HepG2 (cell line): ENCODE measurements around the gene SS18L1. TPM values are rescaled to one million over a fixed set of nuclear protein-coding genes. Genes with fewer than 3 reads are reported as not detected.

Experiments
- FLYWCH1 ChIP-seq: sonication (generic); formaldehyde crosslinking; IDR thresholded peaks from 2 replicates; pipeline ENCODE4 v1.8.1; 2023; ENCODE audit warnings: mild to moderate bottlenecking, missing genetic modification reagents
- FOXC1 ChIP-seq: sonication (generic); formaldehyde crosslinking; IDR thresholded peaks from 2 replicates; pipeline ENCODE4 v1.8.0; 2022; ENCODE audit warnings: mild to moderate bottlenecking, missing genetic modification reagents, borderline replicate concordance
- MYNN ChIP-seq: sonication (generic); formaldehyde crosslinking; IDR thresholded peaks from 2 replicates; pipeline ENCODE4 v1.4.0; 2020; ENCODE audit warnings: mild to moderate bottlenecking, low read depth, missing genetic modification reagents
- NCOR1 ChIP-seq: fragments of 200-600 bp; sonication (generic); IDR thresholded peaks from 2 replicates; pipeline ENCODE4 v1.7.0; 2017; ENCODE audit warnings: antibody characterized with exemption, low read length, borderline replicate concordance
- SNAPC4 ChIP-seq: sonication (generic); formaldehyde crosslinking; IDR thresholded peaks from 2 replicates; pipeline ENCODE4 v1.4.0; 2020; ENCODE audit warnings: mild to moderate bottlenecking, missing genetic modification reagents
- polyA plus RNA-seq, 8 experiments: library from polyadenylated mRNA; depleted of rRNA in 3 of 8; stranded (reverse) in 7 of 8; unstranded in 1 of 8; fragments of >200 nt; fragmentation: Illumina TruSeq in 4 of 8; extraction: Trizol in 4 of 8; gene quantifications; 2 replicates each; pipeline versions ENCODE4 v1.2.1 to v1.2.3, GENCODE V29; 2011 to 2016; ENCODE audit warnings: low read depth in 4 of 8, missing spikeins in 1 of 8, mixed read lengths in 1 of 8; ENCODE audit not compliant: insufficient read depth in 1 of 8
- total RNA-seq, 5 experiments: library from RNA; depleted of rRNA; stranded (reverse); fragments of >200 nt; fragmentation: Illumina TruSeq; extraction: Trizol; gene quantifications; 2 replicates each; pipeline ENCODE4 v1.2.3, GENCODE V29; 2016; ENCODE audit warnings: low read depth in 1 of 5
- TF ChIP-seq, protein P1 (sequence below): sonication (generic); formaldehyde crosslinking; IDR thresholded peaks from 2 replicates; pipeline ENCODE4 v1.9.0; 2021; ENCODE audit warnings: missing genetic modification reagents, mild to moderate bottlenecking, borderline replicate concordance

SS18L1 gene
- total and polyA plus RNA-seq, 2 of the 13 experiments (the other 11 are each of a cell fraction or from before 2014, with no cell fraction given) = 17.8 to 27.6 TPM

DNA sequence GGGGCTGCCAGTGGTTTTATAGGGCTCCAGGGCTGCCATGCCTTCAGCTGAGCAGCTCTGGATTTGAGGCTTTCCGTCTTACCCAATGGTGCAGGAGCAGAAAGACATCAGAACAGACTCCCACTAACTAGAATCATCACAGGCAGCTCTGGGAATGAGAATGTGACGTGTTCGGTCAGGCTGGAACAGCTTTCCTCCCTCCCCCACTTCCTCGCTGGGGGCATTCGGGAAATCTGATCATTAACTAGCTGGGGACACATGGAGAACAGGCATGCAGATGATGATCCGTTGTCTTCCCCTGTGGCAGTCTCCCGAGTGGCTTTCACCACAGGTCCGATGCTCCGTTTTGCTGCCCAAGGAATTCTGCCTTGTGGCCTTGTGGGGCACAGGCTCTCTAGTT is 33.7 kb downstream of the SS18L1 start (continued):
- TF ChIP-seq SNAPC4 (CRISPR knock-in tag) (no peak), FOXC1 (CRISPR knock-in tag) (no peak), NCOR1 (no peak), MYNN (no peak), FLYWCH1 (CRISPR knock-in tag) (no peak)
- TF ChIP-seq, protein P1, sequence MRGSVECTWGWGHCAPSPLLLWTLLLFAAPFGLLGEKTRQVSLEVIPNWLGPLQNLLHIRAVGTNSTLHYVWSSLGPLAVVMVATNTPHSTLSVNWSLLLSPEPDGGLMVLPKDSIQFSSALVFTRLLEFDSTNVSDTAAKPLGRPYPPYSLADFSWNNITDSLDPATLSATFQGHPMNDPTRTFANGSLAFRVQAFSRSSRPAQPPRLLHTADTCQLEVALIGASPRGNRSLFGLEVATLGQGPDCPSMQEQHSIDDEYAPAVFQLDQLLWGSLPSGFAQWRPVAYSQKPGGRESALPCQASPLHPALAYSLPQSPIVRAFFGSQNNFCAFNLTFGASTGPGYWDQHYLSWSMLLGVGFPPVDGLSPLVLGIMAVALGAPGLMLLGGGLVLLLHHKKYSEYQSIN (CRISPR knock-in tag) = no peak
